Measurements from ENCODE around the gene ZNF317.
A peak's percentile ranks its signal among the peaks of the same experiment; 100 is the strongest.
"Not testable (repeated sequence)": the region's sequence is repeated elsewhere in the genome, so short reads cannot be mapped to it uniquely, and the experiment has no call there.

Gene ZNF317

GRCh38 chr19:9175326-9175725, 35.1 kb downstream of the ZNF317 start:
- no peak for DNase-seq (ENCODE audit: low spot score)

- DNase-seq (ENCODE audit: low spot score), result no peak
These were observed 38.7 kb downstream of the ZNF317 start, which contains the start of gene OR7D2 for GRCh38 chr19:9178901-9179300. Gene OR7D2, plus strand, starts transcription at chr19:9178979. Its CDS starts 6,803 bp downstream, at chr19:9185782.

- no peak for DNase-seq (ENCODE audit: low spot score)
These were observed 42.8 kb downstream of the ZNF317 start for GRCh38 chr19:9183000-9183399.

- no peak for DNase-seq (ENCODE audit: low spot score)
These were observed 47.0 kb downstream of the ZNF317 start for GRCh38 chr19:9187191-9187590.

GRCh38 chr19:9189535-9189934, 49.3 kb downstream of the ZNF317 start:
- no peak for DNase-seq (ENCODE audit: low spot score)

GRCh38 chr19:9198044-9198443, 57.8 kb downstream of the ZNF317 start:
- not testable (repeated sequence) for DNase-seq (ENCODE audit: low spot score)

- peak; percentile 75 for DNase-seq (ENCODE audit: low spot score)
These were observed 65.4 kb downstream of the ZNF317 start for GRCh38 chr19:9205501-9206113.
